MCF 10A (cell line): ENCODE results near the gene BAZ2B. TPM values are rescaled to one million over a fixed set of nuclear protein-coding genes. Genes with fewer than 3 reads are reported as not detected.

ENCODE experiments used
- BruUV-seq: library from RNA; stranded (reverse); fragments of 400-500 nt; replicated peaks from 2 replicates; lab custom pipeline; 2021; lab: Mats Ljungman, UMichigan
- CTCF ChIA-PET: fragments of 300-600 bp; sonication (Branson Sonifier 250); formaldehyde crosslinking; extraction: SDS; loops from one replicate; lab custom pipeline; 2021; ENCODE audit warnings: antibody characterized with exemption, inconsistent platforms; lab: Yijun Ruan, JAX
- POLR2A ChIA-PET: fragments of 300-600, 350-650 bp; sonication (Branson Sonifier 250); formaldehyde crosslinking; extraction: SDS; loops from one replicate; lab custom pipeline; 2020; ENCODE audit warnings: antibody characterized with exemption, inconsistent platforms; lab: Yijun Ruan, JAX
- DNase-seq: peaks from one replicate; pipeline ENCODE4 v3.0.0-alpha.2; 2018; ENCODE audit not compliant: unreplicated experiment
- H3K27ac Mint-ChIP-seq: one replicate; pipeline ENCODE4 v1.8.0; 2022; ENCODE audit warnings: mild to moderate bottlenecking, low read depth, mixed read lengths; ENCODE audit not compliant: unreplicated experiment
- H3K27me3 Mint-ChIP-seq: one replicate; pipeline ENCODE4 v1.8.0; 2022; ENCODE audit warnings: mixed read lengths; ENCODE audit not compliant: insufficient read depth, unreplicated experiment
- H3K36me3 Mint-ChIP-seq: one replicate; pipeline ENCODE4 v1.8.0; 2022; ENCODE audit warnings: mild to moderate bottlenecking, moderate library complexity, mixed read lengths; ENCODE audit not compliant: insufficient read depth, unreplicated experiment
- H3K4me1 Mint-ChIP-seq: one replicate; pipeline ENCODE4 v1.8.0; 2022; ENCODE audit warnings: mixed read lengths; ENCODE audit not compliant: insufficient read depth, unreplicated experiment
- H3K4me3 Mint-ChIP-seq: one replicate; pipeline ENCODE4 v1.8.0; 2022; ENCODE audit warnings: mild to moderate bottlenecking, moderate library complexity, mixed read lengths; ENCODE audit not compliant: unreplicated experiment
- H3K9me3 Mint-ChIP-seq: one replicate; pipeline ENCODE4 v1.8.0; 2022; ENCODE audit warnings: mixed read lengths; ENCODE audit not compliant: unreplicated experiment
- CTCF ChIP-seq: fragments of 200-600 bp; IDR thresholded peaks from one replicate; pipeline ENCODE4 v1.8.0; 2022; ENCODE audit warnings: antibody characterized with exemption, mild to moderate bottlenecking; ENCODE audit not compliant: unreplicated experiment
- intact Hi-C: fragments of 100-400 bp; cut with micrococcal nuclease; formaldehyde crosslinking; loops from 2 replicates; pipeline ENCODE4 v1.14.1; 2022
- total RNA-seq: library from RNA; stranded (reverse); gene quantifications from 2 replicates; pipeline ENCODE4 v1.2.3, GENCODE V29; 2022

The BAZ2B gene
- total RNA-seq, 1 experiment from 2014 or later, result 51.8 TPM

- no peaks in the 10 kb centered on the region for H3K27me3 Mint-ChIP-seq
- H3K9me3 Mint-ChIP-seq, result no peaks in the 10 kb centered on the region
- no peak overlapping the region for H3K4me3 Mint-ChIP-seq
- POLR2A ChIA-PET, result interaction anchor here (0.6 kb wide), 2 partner anchors 10 to 62 kb away, joined by 3 read pairs; no protein-coding TSS in a partner anchor
- H3K4me1 Mint-ChIP-seq, result no peaks in the 10 kb centered on the region
- DNase-seq, result no peak
- no peak overlapping the region for H3K27ac Mint-ChIP-seq
- BruUV-seq, result no TSS peak
- no peaks in the 10 kb centered on the region for H3K36me3 Mint-ChIP-seq
- intact Hi-C loops, result no loop called here
- CTCF ChIA-PET, result no interaction called here
- no peak for TF ChIP-seq CTCF
These were observed 66.1 kb downstream of the BAZ2B start for GRCh38 chr2:159550231-159550630.

GRCh38 chr2:159549234-159549633, 67.1 kb downstream of the BAZ2B start:
- Mint-ChIP-seq H3K4me1 (no peaks in the 10 kb centered on the region), H3K4me3 (no peak overlapping the region), H3K27ac (no peak overlapping the region), H3K9me3 (no peaks in the 10 kb centered on the region), H3K27me3 (no peaks in the 10 kb centered on the region), H3K36me3 (no peaks in the 10 kb centered on the region)
- ChIA-PET CTCF (interaction anchor here (0.6 to 0.8 kb wide), 4 partner anchors 44 to 1430 kb away, joined by 3 to 4 read pairs (median 3); no protein-coding TSS in a partner anchor), POLR2A (no interaction called here)
- peak; percentile 24 for DNase-seq
- no TSS peak for BruUV-seq
- intact Hi-C loops, result no loop called here
- no peak for TF ChIP-seq CTCF

GRCh38 chr2:159546716-159547430, 69.5 kb downstream of the BAZ2B start:
- no peak overlapping the region for H3K4me3 Mint-ChIP-seq
- peaks cover 6% of the 10 kb centered on the region for H3K36me3 Mint-ChIP-seq
- no peak for DNase-seq
- ChIA-PET CTCF (interaction anchor here (0.6 kb wide), 1 partner anchor 1423 kb away, joined by 4 read pairs; no protein-coding TSS in a partner anchor), POLR2A (interaction anchor here (0.6 to 0.7 kb wide), 2 partner anchors 165 to 1447 kb away, joined by 3 to 5 read pairs; partner anchors contain the start of gene MARCHF7)
- intact Hi-C loops, result no loop called here
- H3K27me3 Mint-ChIP-seq, result no peaks in the 10 kb centered on the region
- BruUV-seq, result no TSS peak
- no peak for TF ChIP-seq CTCF
- H3K27ac Mint-ChIP-seq, result no peak overlapping the region
- H3K4me1 Mint-ChIP-seq, result no peaks in the 10 kb centered on the region
- H3K9me3 Mint-ChIP-seq, result peaks cover 5% of the 10 kb centered on the region

- BruUV-seq, result no TSS peak
- peaks cover 10% of the 10 kb centered on the region for H3K9me3 Mint-ChIP-seq
These were observed 70.3 kb downstream of the BAZ2B start for GRCh38 chr2:159546039-159546438.

More at GRCh38 chr2:159546039-159546438, 70.3 kb downstream of the BAZ2B start:
- Mint-ChIP-seq H3K36me3 (peaks cover 14% of the 10 kb centered on the region), H3K4me3 (no peak overlapping the region), H3K4me1 (no peaks in the 10 kb centered on the region), H3K27ac (no peak overlapping the region), H3K27me3 (no peaks in the 10 kb centered on the region)
- ChIA-PET POLR2A (no interaction called here), CTCF (no interaction called here)
- no peak for TF ChIP-seq CTCF
- DNase-seq, result no peak
- intact Hi-C loops, result no loop called here
